NOMO-1 (cell line): ENCODE results near the gene TSNAXIP1.

Experiments used
- DNase-seq, 2 experiments: peaks; one replicate each; lab custom pipeline; 2025; ENCODE audit not compliant: unreplicated experiment in 2 of 2; lab: John Stamatoyannopoulos, UW

Gene TSNAXIP1

DNA sequence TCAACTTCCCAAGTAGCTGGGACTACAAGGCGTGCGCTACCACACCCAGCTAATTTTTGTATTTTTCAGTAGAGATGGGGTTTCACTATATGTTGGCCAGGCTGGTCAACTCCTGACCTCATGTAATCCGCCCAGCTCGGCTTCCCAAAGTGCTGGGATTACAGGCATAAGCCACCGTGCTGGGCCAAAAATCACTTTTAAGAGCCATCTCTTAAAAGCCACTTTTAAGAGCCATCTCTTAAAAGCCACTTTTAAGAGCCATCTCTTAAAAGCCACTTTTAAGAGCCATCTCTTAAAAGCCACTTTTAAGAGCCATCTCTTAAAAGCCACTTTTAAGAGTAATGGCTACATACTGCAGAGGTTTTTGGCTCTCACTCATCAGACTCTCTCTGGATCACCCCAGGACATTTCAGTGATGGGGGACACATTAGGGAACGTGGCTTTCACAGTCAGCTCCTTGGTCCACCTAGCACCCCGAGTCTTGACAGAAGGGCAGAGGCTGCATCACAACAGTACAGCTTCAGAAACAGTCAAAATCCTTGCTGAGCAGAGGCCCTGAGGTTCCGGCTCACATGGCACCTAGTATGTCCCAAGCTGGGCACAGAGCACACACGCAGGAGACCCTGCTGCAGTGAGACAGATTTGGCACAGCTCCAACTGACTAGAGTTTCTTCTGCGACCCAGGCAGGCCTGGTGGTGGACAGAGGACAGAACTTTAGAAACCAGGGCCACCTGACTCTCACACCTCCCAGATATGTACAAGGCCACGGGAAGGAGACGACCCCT is 23.9 kb upstream of the TSNAXIP1 start:
- no peak for DNase-seq

DNA sequence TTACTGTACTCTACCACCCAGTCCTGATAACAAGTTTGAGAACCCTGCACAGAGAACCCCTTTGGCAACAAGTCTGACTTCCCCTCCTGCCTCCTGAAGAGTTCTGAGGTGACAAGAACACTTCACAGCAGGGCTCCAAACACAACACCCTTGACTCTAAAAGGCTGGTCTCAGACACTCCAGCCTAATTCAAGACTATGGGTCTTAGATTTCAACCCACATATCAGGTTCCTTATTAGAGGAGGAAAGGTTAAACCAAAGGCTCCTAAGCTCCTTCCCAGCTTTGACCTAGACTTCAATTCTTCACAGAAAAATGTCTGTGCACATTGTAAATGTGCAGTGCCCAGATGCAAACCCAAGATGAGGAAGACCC is 23.4 kb upstream of the TSNAXIP1 start:
- no peak for DNase-seq

DNA sequence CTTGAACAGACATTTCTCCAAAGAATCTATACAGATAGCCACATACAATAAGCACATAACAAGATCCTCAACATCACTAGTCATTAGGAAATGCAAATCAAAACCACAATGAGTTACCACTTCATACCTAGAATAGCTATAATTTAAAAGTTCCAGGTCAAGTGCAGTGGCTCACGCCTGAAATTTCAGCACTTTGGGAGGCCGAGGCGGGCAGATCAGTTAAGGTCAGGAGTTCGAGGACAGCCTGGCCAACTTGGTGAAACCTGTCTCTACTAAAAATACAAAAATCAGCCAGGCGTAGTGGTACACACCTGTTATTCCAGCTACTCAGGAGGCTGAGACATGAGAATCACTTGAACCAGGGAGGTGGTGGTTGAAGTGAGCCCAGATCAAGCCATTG is 20.2 kb upstream of the TSNAXIP1 start:
- no peak for DNase-seq

- no peak for DNase-seq
These were observed 16.6 kb upstream of the TSNAXIP1 start for GRCh38 chr16:67790071-67790470.

DNA sequence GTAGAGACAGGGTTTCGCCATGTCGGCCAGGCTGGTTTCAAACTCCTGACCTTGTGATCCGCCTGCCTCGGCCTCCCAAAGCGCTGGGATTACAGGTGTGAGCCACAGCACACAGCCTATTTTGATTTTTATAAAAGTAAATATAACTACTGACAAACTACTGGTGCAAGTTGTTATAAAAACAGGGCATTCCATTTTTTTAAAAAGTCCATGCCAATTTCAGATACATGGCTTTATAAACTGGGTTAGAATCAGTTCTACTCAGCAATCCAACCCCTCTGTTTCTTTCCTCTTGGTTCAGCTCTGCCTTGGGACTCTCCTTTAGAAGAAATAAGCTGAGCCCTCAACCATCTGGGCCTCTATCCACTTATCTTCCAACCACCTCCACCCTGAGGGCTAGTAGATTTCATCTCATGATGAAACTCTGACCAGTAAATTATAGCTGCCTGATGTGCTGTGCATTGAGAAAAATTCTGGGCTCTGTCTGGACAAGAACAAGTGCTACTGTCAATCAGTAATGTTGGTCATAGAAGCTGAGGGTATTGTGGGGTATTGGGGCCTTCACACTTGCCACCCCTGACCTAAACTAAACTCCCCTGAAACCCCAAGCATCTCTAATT is 10.5 kb upstream of the TSNAXIP1 start:
- no peak for DNase-seq

DNA sequence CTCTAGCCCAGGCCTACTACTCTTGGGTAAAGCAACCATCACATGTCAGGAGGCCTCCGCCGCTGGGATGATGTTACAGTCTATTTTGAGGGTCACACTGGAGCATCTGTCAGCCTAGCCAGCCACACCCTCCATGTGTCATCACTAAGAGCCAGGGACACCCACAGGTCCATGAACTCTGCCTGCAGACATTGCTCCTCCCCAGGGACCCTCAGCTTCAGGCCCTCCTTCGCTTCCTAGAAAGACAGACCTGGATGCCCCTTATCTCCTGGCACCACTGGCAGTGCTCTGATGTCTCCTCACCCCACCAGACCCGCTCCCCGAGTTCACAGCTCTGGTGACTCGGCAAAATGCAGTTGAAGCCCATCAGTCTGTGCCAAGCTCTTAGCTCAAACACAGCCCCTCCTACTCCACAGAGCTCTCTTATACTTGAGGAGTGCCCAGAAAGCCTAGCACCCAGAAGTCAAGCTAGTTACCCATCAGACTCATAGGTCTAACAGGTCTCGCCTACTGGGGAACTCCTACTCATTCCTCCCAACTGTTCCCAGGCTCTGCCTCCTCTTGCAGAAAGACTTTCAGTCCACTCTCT is 6.3 kb upstream of the TSNAXIP1 start:
- no peak for DNase-seq

DNA sequence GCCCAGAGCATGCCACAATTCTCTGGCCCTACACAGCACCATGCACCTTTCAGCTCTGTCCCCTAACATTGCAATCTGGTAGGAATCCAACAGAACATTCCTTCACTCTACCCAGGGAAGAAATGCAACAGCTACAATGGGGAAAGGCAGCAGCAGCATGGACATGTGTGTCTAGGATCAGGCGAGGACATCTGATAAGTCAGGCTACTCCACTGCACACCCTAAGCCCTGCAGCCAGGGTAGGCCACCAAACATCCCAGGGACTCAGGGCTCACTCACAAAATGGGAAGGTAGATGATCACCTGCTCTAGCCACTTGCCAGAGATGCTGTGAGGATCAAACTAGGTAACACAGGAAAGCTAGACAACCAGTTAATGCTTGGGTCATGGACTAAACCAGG is 5.4 kb upstream of the TSNAXIP1 start:
- no peak for DNase-seq

DNA sequence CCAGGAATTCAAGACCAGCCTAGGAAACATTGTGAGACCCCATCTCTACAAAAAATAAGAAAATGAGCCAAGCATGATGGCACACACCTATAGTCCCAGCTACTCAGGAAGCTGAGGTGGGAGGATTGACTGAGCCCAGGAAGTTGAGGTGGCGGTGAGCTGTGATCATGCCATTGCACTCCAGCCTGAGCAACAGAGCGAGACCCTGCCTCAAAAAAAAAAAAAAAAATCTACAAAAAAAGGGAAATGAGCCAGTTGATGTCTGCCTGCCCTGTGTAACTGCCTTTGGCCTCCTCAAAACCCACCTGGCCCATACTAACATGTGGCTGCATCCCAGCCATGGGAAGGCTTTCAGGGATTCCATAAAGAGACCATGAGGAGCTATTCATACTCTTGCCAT is 4.8 kb upstream of the TSNAXIP1 start:
- no peak for DNase-seq

GRCh38 chr16:67803894-67804293 is 2.8 kb upstream of the TSNAXIP1 start:
- DNase-seq: no peak

- no peak for DNase-seq
These were observed 1.7 kb upstream of the TSNAXIP1 start for GRCh38 chr16:67804853-67805542.

- DNase-seq: no peak
These were observed 816 bp upstream of the TSNAXIP1 start for GRCh38 chr16:67805718-67806427.

DNA sequence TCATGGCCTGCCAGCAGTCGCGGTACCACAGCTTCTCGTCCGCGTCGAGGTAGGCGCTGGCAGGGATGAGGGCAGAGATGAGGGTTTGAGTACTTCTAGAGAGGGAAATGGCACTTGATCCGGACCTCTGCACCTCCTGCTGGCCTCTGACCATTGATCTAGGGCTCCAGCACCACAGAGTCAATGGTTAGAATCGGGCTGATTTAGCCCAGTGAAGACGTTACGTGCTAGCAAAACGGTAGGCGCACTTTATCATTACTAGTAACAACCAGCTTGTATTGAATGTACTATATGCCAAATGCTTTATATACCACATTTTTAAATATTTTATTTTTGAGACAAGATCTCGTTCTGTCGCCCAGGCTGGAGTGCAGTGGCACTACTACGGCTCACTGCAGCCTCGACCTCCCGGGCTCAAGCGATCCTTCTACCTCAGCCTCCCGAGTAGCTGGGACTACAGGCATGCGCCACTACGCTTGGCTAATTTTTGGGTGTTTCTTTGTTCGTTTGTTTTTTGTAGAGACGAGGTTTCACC is 526 bp downstream of the TSNAXIP1 start:
- DNase-seq: no peak

DNA sequence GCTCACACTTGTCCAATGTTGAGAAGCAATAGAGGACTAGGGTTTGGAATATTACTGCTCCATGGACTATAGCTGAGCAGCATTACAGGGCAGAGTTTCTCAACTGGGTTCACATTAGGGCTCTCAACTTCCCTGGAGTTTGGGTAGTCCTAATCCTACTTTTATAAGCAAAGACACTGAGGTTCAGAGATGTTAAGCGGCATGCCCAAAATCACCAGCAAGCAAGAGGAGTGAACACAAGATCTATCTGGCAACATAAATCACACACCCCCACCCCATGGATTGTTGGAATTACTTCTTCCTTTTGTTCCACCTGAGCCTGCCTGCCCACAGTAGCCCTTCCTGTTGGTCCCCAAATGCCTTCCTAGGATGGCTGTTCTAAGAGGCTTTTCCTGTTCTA is 5.2 kb downstream of the TSNAXIP1 start:
- no peak for DNase-seq

GRCh38 chr16:67814567-67814966 is 7.9 kb downstream of the TSNAXIP1 start:
- no peak for DNase-seq

DNA sequence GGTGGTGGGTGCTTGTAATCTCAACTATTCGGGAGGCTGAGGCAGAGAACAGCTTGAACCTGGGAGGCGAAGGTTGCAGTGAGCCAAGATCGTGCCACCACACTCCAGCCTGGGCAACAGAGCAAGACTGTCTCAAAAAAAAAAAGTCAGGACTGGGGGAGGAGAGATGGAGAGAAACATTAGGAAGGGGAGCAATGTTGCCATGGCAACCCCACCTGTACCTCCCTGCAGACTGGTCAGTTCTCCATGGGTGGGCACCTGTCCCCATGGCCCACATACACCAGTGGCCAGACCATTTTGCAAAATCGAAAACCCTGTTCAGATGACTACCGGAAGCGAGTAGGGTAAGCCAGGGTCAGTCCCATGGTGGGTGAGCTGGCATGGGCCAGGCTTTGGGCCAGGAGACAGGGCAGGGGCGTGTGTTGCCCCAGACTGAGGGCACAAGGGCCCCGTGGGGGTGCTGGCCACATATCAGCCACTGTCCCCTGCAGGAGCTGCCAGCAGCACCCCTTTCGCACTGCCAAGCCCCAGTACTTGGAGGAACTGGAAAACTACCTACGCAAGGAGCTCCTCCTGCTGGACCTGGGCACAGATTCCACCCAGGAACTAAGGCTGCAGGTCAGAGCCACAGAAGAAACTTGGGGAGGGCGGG is 14.0 kb downstream of the TSNAXIP1 start:
- DNase-seq: no peak

DNA sequence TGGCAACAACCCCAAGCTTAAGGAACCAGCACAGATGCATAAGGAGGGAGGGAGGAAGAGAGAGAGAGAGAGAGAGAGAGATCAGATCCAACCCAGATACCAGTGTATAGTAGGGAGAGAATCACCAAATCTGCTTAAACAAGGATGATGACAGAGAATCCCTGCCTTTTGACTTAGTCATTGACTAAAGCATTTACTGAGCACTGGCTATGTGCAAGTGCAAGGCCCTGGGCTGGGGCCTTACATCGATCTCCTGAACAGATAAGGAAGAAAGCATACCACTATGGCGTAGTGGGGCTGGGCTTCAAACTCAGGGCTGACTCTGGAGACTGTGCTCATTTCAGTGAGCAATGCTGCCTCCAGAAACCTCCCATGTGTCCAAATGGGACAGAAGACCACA is 15.8 kb downstream of the TSNAXIP1 start:
- DNase-seq: no peak

DNA sequence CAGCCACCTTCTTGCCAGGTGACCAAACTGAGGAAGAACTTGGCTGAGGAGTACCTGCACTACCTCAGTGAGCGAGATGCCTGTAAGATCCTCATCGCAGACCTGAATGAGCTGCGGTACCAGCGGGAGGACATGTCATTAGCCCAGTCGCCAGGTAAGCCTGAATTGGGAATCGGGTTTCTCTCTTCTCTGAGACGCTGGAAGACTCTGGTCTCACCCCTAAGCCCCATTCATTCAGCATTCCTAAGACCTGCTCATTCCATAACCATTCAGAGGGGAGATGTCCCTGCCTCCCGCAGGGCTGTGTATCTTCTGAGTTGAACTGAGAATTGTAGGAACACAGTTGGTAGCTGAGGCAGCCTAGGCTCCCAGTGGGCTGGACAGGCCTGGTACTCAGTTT is 18.4 kb downstream of the TSNAXIP1 start:
- DNase-seq: no peak

DNA sequence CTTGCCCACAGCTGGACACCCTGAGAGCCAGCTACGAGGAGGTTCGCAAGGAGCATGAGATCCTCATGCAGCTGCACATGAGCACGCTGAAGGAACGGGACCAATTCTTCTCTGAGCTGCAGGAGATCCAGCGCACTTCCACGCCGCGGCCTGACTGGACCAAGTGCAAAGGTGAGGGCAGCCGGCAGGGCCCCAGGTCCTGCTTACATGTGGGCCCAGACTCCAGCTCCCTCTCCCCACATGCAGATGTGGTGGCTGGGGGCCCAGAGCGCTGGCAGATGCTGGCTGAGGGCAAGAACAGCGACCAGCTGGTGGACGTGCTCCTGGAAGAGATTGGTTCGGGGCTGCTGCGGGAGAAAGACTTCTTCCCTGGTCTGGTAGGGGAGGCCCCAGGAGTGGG is 19.2 kb downstream of the TSNAXIP1 start:
- DNase-seq: no peak

- DNase-seq: no peak
These were observed 22.0 kb downstream of the TSNAXIP1 start for GRCh38 chr16:67828651-67829050.

DNA sequence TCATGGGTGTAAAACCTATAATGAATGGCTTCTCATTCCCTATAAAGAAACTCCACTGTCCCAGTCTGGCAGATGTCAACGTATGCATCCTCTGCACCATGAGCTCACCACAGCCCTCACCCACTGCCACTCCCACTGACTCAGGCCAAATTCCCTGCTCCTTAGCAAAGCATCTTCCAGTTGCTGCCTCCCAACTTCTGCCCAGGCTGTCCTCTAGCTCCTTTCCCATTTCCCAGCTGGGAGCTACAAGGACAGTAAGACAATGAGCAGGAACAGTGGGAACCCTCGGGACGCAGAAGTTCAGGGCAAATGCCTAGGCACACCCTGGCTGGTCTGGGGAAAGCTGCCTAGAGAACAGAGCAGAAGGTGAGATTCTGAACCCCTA is 26.3 kb downstream of the TSNAXIP1 start:
- DNase-seq: no peak
